GM12891 (cell line): ENCODE results near the gene TSR2. TPM values are rescaled to one million over a fixed set of nuclear protein-coding genes. Genes with fewer than 3 reads are reported as not detected.

Experiments used
- DNase-seq: peaks from one replicate; pipeline ENCODE4 v3.0.0; 2011; ENCODE audit warnings: low spot score; ENCODE audit not compliant: insufficient read length
- FAIRE-seq: peaks from 2 replicates; lab custom pipeline; 2011; peaks lifted over from hg19 to GRCh38; lab: Jason Lieb, UNC
- PAX5 ChIP-seq: IDR thresholded peaks from 2 replicates; pipeline ENCODE4 v1.6.1; 2011; ENCODE audit warnings: low read length, moderate library complexity, mild to moderate bottlenecking; ENCODE audit not compliant: insufficient read depth, severe bottlenecking
- POLR2A ChIP-seq: IDR thresholded peaks from 2 replicates; pipeline ENCODE4 v1.6.1; 2011; ENCODE audit warnings: low read depth, low read length, control low read depth
- POLR2AphosphoS5 ChIP-seq: IDR thresholded peaks from 2 replicates; pipeline ENCODE4 v1.6.1; 2011; ENCODE audit warnings: low read depth, low read length, control low read depth
- POU2F2 ChIP-seq: IDR thresholded peaks from 2 replicates; pipeline ENCODE4 v1.6.1; 2011; ENCODE audit warnings: low read depth, mild to moderate bottlenecking, control low read depth, low read length, moderate library complexity
- SPI1 ChIP-seq: IDR thresholded peaks from 2 replicates; pipeline ENCODE4 v1.6.1; 2011; ENCODE audit warnings: low read depth, low read length, control low read depth
- TAF1 ChIP-seq: IDR thresholded peaks from 2 replicates; pipeline ENCODE4 v1.6.1; 2011; ENCODE audit warnings: low read depth, low read length, control low read depth
- polyA plus RNA-seq: library from polyadenylated mRNA; unstranded; fragments of >200 nt; gene quantifications from one replicate; pipeline ENCODE4 v1.2.1, GENCODE V29; 2012; ENCODE audit warnings: low read depth, missing spikeins, inconsistent platforms; ENCODE audit not compliant: missing spikeins

The TSR2 gene
- polyA plus RNA-seq, result 42.8 TPM

DNA sequence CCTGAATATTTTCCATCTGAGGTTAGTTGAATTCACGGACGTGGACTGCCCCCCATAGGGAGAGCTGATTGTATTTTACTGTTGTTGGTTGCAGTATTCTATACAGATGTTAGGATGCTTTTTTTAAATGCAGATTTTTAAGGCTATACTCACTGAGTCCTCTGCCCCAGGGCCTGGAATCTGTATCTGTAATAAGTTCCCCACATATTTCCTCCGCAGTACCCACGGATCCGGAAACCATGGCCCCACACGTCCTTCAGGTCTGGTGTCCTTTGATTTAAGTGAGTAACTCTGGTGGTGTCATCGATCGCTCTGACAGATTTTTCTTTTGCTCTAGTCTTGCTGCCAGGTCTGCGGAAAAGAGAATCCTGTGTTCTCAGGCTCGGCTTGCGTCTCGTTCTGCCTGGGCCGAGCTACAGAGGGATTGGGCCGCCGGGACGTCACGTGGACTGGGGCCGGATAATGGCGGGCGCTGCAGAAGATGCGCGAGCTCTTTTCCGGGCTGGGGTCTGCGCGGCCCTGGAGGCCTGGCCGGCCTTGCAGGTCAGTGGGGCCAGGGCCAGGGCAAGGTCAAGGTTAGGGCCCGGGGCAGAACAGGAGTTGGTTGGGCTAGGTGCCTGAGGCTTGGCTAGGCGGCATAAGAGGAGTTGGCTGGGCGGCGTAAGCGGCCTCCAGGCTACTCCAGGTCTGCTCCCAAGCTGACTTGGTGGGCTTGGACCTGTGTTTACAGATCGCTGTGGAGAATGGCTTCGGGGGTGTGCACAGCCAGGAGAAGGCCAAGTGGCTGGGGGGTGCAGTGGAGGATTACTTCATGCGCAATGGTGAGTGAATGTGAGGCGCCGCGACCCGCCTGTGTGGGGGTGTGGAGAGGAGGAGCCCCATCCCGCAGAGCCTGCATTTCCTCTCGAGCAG lies at the start of gene TSR2:
Gene TSR2, plus strand, starts transcription at position 445 of the 912 bp plus-strand sequence. Its CDS starts 18 bp downstream, at position 463.
- FAIRE-seq (peak; percentile 90), DNase-seq (peak; percentile 51)
- TF ChIP-seq POLR2A (peak; percentile 61; the same call in 1 of the 2 replicates), POU2F2 (no peak), POLR2AphosphoS5 (peak; percentile 61; the same call in 1 of the 2 replicates), PAX5 (no peak), TAF1 (peak; percentile 75), SPI1 (no peak)

DNA sequence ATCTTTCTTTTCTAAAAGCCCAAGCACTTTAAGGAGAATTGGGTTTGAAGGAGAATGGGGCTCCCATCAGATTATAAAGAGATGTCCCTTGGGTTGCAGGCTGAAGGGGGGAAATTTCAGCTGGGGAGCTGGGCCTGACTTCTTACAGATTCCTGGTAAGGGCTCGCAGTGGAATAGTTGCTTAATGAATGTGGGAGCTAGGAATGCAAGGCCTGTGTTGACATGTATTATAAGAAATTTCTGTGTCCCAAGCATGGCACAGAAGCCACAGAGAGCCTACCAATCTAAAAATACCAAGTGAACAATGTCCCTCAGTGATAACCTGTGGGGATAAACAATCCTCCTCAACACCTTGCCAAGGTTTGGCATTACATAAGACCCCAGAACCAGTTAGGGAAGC lies 43.1 kb upstream of the TSR2 start:
- DNase-seq (no peak), FAIRE-seq (no peak)
- TF ChIP-seq POLR2AphosphoS5, result no peak
- TF ChIP-seq PAX5, result no peak
- no peak for TF ChIP-seq POLR2A
- no peak for TF ChIP-seq SPI1
- no peak for TF ChIP-seq POU2F2
- no peak for TF ChIP-seq TAF1

- TF ChIP-seq PAX5, result no peak
- TF ChIP-seq POLR2A, result no peak
- no peak for TF ChIP-seq POLR2AphosphoS5
- no peak for TF ChIP-seq TAF1
- TF ChIP-seq SPI1, result no peak
- TF ChIP-seq POU2F2, result no peak
- DNase-seq, result no peak
- FAIRE-seq, result no peak
Observed at GRCh38 chrX:54407266-54407665, 32.9 kb upstream of the TSR2 start.

DNA sequence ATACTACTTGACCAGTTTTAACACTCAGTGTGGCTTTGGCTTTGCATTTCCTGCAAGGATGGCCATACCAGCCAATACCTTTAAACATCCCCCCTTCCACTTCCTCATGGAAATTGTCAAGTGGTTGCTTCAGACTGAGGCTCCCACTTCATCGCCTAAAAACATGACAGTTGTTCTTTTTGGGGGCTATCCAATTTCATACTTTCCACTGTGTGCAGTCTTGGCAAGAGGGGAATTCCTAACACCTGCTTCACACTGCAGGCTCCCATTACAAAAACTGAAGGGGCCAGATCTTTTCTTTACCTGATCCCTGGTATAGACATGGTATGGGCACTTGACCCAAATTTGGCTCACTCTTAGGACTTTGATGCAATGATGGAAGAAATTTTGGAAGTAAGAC lies 28.5 kb upstream of the TSR2 start:
- no peak for TF ChIP-seq SPI1
- no peak for TF ChIP-seq PAX5
- TF ChIP-seq POLR2A, result no peak
- TF ChIP-seq TAF1, result no peak
- TF ChIP-seq POU2F2, result no peak
- no peak for TF ChIP-seq POLR2AphosphoS5
- DNase-seq (no peak), FAIRE-seq (no peak)

DNA sequence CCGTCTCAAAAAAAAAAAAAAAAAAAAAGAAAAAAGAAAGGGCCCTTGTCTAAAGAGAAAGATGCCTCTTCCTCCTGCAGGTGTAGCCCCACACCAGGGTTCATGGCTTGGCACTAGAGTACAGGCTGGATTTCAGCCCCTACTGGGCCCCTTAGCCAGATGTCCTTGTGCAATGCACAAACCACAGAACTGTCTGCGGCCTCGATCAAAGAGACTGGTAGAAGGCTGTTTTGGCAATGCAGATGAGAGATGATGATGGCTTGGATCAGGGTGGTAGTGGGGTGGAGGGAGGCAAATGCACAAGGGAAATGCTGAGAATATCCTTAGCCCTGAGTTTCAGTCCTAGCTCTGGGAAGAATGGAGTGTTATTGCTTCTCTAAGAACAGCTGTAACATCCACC lies 26.5 kb upstream of the TSR2 start:
- no peak for DNase-seq
- peak; percentile 78 for FAIRE-seq
- no peak for TF ChIP-seq POLR2A
- no peak for TF ChIP-seq POU2F2
- TF ChIP-seq TAF1, result no peak
- TF ChIP-seq PAX5, result no peak
- no peak for TF ChIP-seq POLR2AphosphoS5
- TF ChIP-seq SPI1, result no peak

- FAIRE-seq (no peak), DNase-seq (no peak)
- TF ChIP-seq POLR2A (no peak), POU2F2 (no peak), POLR2AphosphoS5 (no peak), TAF1 (no peak)
Observed at GRCh38 chrX:54415534-54416350, 24.5 kb upstream of the TSR2 start.

DNA sequence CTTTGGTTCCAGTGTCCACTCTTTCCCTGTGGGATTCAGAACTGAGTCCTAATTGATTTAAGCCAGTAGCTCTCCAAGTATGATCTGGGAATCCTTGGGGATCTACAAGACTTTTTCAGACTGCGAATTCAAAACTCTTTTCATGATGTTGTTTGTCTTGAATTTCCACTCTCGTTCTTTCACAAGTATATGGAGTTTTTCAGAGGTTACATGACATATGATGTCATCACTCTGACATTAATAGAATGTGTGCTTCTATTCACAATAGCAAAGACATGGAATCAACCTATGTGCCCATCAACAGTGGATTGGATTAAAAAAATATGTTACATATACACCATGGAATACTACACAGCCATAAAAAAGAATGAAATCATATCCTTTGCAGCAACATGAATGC lies 23.2 kb upstream of the TSR2 start:
- FAIRE-seq (no peak), DNase-seq (no peak)
- TF ChIP-seq TAF1 (no peak), PAX5 (no peak), POLR2A (no peak)

DNA sequence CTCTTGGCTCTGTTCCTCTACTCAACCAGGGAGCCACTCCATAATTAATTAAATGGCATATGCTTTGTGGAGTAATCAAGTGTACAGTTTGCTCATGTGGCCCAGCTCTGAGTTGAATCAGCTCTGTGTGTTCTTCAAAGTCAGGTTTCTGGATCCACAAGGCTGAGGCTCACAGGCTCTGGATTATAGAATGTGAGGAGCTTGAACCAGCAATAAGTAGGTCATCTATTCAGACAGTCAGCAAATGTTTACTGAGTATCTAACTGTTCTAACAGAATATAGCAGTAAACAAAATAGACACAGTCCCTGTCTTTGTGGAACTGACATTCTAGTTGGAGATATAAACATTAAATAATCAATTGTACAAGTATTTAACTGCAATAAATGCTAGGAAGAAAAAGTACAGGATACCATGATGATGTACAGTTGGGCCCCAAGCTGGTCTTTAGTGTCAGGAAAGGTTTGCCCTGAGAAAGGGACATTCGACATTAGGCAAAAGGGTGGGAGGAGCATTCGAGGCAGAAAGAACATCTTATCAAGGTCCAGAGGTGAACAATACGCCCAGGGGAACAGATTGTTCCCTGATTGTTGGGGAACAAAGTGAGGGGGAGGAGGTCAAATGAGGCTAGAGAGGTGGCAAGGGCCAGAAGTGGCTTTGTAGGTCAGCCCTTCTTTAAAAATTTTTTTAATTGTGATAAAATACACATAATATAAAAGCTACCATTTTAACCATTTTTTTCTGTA lies 20.5 kb upstream of the TSR2 start:
- TF ChIP-seq POLR2A (no peak), POU2F2 (no peak), PAX5 (no peak), SPI1 (no peak), POLR2AphosphoS5 (no peak), TAF1 (no peak)
- no peak for FAIRE-seq
- no peak for DNase-seq

DNA sequence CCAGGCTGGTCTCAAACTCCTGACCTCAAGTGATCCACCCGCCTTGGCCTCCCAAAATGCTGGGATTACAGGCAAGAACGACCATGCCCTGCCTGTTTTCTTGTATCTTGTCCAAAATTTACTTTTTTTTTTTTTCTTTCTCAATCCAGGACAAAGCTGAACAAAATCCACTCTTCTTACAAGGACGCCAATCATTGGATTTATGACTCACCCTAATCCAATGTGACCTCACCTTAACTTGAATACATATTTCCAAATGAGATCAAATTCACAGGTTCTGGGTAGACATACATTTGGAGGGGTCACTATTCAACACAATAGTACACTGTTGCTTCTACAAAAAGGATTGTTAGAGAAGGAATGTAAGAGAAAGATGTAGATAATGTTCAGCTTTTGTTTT lies 18.0 kb upstream of the TSR2 start:
- TF ChIP-seq TAF1, result no peak
- TF ChIP-seq PAX5, result no peak
- TF ChIP-seq POLR2A, result no peak
- no peak for TF ChIP-seq POU2F2
- no peak for TF ChIP-seq SPI1
- no peak for TF ChIP-seq POLR2AphosphoS5
- DNase-seq, result no peak
- FAIRE-seq, result no peak
